ENCODE results near the gene MAP7D1. TPM values are rescaled to one million over a fixed set of nuclear protein-coding genes. Genes with fewer than 3 reads are reported as not detected.

The MAP7D1 gene
- total and polyA plus RNA-seq, 10 of the 15 experiments (the other 5 are each of a cell fraction or from before 2014, with no cell fraction given), result 4.4 to 97.6 (median 24.2) TPM

DNA sequence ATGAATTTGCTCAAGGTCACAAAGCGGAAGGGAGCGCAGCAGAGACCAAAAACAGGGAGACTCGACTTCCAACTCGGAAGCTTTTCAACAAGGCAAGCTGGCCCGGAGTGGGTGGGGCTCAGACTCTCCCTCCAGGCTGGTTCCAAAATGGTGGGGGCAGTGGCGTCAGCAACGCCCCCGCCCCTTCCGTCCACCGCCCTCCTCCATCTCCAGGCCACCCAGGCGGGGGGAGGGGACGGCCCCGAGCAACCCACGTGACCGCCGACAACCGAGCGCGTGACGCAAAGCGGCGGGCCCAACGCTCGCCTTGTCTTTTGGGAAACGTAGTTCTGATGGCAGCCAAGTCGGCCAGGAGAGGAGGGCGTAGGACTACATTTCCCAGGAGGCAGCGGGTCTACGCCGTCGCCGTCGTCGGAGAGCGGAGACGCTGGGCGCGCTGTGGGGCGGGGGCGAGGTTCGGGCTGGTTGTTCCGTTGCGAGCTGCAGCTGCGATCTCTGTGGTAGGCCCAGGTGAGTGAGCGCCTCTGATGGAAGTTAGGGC is 68.1 kb downstream of the MAP7D1 start, which contains the start of gene THRAP3 (continued):
- TF ChIP-seq, protein P1, sequence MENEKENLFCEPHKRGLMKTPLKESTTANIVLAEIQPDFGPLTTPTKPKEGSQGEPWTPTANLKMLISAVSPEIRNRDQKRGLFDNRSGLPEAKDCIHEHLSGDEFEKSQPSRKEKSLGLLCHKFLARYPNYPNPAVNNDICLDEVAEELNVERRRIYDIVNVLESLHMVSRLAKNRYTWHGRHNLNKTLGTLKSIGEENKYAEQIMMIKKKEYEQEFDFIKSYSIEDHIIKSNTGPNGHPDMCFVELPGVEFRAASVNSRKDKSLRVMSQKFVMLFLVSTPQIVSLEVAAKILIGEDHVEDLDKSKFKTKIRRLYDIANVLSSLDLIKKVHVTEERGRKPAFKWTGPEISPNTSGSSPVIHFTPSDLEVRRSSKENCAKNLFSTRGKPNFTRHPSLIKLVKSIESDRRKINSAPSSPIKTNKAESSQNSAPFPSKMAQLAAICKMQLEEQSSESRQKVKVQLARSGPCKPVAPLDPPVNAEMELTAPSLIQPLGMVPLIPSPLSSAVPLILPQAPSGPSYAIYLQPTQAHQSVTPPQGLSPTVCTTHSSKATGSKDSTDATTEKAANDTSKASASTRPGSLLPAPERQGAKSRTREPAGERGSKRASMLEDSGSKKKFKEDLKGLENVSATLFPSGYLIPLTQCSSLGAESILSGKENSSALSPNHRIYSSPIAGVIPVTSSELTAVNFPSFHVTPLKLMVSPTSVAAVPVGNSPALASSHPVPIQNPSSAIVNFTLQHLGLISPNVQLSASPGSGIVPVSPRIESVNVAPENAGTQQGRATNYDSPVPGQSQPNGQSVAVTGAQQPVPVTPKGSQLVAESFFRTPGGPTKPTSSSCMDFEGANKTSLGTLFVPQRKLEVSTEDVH (IDR thresholded peaks at IDR 0.05; ENCODE audit: low read depth, partially characterized antibody), result peak; percentile 53
- TF ChIP-seq BHLHE40 (IDR thresholded peaks at IDR 0.05; ENCODE audit: borderline replicate concordance in 1 of 2, low read depth in 2 of 2, low read length in 1 of 2) (peak; percentile 74 to 90), FOXM1 (IDR thresholded peaks at IDR 0.05; ENCODE audit: low read depth, low read length) (no peak), MAX (IDR thresholded peaks at IDR 0.05; ENCODE audit: low read depth, low read length) (peak; percentile 90), HCFC1 (IDR thresholded peaks at IDR 0.05; ENCODE audit: low read length) (peak; percentile 99), NFXL1 (IDR thresholded peaks at IDR 0.05; ENCODE audit: borderline replicate concordance) (no peak), ZNF384 (IDR thresholded peaks at IDR 0.05; ENCODE audit: borderline replicate concordance, low read depth, low read length) (no peak), STAT3 (IDR thresholded peaks at IDR 0.05; ENCODE audit: low read depth, low read length) (no peak), ETV6 (conservative IDR thresholded peaks at IDR 0.05 in 1 of 2, IDR thresholded peaks at IDR 0.05 in 1 of 2; ENCODE audit: borderline replicate concordance in 1 of 2, low read depth in 1 of 2) (no peak), POU2F2 (IDR thresholded peaks at IDR 0.05; ENCODE audit: borderline replicate concordance, low read depth, low read length) (peak; percentile 50; the same call in 1 of the 3 replicates), TCF12 (IDR thresholded peaks at IDR 0.05; ENCODE audit: low read depth, low read length) (peak; percentile 50; the same call in 1 of the 2 replicates), HDGF (IDR thresholded peaks at IDR 0.05) (peak; percentile 90), GABPA (IDR thresholded peaks at IDR 0.05; ENCODE audit: low read depth) (0 out of 2 replicates have a peak, but pooled peaks have one; percentile 44), CREB1 (IDR thresholded peaks at IDR 0.05; ENCODE audit: low read depth) (peak; percentile 97), ZBTB33 (IDR thresholded peaks at IDR 0.05) (no peak), RELA (IDR thresholded peaks at IDR 0.05; ENCODE audit: borderline replicate concordance, partially characterized antibody) (peak; percentile 95), FOS (IDR thresholded peaks at IDR 0.05; ENCODE audit: borderline replicate concordance, extremely low read depth, insufficient read length) (peak; percentile 42), BCL11A (IDR thresholded peaks at IDR 0.05; ENCODE audit: low read depth, low read length) (no peak), MTA2 (IDR thresholded peaks at IDR 0.05; ENCODE audit: low read depth) (no peak), PML (IDR thresholded peaks at IDR 0.05; ENCODE audit: low read length) (peak; percentile 97), EP300 (IDR thresholded peaks at IDR 0.05; ENCODE audit: borderline replicate concordance in 1 of 2, control insufficient read depth in 1 of 2, low read depth in 2 of 2, low read length in 2 of 2) (0 out of 4 replicates have a peak, but pooled peaks of 1 of the 2 experiments have one; percentile 17), KLF5 (IDR thresholded peaks at IDR 0.05; ENCODE audit: partially characterized antibody) (peak; percentile 47), JUND (IDR thresholded peaks at IDR 0.05; ENCODE audit: low read depth, low read length) (no peak), ZNF207 (IDR thresholded peaks at IDR 0.05; ENCODE audit: borderline replicate concordance) (peak; percentile 68), ZBED1 (IDR thresholded peaks at IDR 0.05; ENCODE audit: borderline replicate concordance) (0 out of 2 replicates have a peak, but pooled peaks have one; percentile 14)
- TF ChIP-seq, protein P2, sequence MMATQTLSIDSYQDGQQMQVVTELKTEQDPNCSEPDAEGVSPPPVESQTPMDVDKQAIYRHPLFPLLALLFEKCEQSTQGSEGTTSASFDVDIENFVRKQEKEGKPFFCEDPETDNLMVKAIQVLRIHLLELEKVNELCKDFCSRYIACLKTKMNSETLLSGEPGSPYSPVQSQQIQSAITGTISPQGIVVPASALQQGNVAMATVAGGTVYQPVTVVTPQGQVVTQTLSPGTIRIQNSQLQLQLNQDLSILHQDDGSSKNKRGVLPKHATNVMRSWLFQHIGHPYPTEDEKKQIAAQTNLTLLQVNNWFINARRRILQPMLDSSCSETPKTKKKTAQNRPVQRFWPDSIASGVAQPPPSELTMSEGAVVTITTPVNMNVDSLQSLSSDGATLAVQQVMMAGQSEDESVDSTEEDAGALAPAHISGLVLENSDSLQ (IDR thresholded peaks at IDR 0.05), result peak; percentile 76
